OCI-LY3 (cell line): ENCODE results near the gene DDIT3.

Source experiments
- EZH2phosphoT487 ChIP-seq: fragments of 200-600 bp; shearing (Covaris generic); IDR thresholded peaks from 2 replicates; pipeline ENCODE4 v1.6.1; 2018; ENCODE audit warnings: antibody characterized with exemption, mixed run types, low read depth
- TF ChIP-seq, protein P1 (sequence below): fragments of 200-600, 300-600 bp; sonication (generic); IDR thresholded peaks from 2 replicates; pipeline ENCODE4 v1.5.1; 2014; ENCODE audit warnings: antibody characterized with exemption, low read length, low read depth

DNA sequence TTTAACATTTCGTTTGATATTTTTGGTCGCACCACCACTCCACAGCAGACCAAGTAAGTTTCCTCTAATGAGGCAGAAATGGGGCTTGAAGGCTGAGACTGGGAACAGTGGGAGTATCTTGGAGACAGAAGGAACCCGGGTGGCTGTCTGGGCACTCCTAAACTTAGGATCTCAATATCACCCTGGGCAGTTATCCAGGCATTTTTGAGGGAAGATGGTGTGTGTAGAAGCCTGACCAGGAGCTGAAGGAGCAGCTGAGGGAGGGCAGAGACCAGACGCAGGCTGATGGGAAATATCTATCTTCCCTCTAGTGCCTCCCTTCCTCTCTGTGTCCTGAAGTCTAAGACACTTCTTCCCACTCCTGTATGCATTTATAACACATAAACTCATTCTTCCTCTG is 21.7 kb downstream of the DDIT3 start:
- TF ChIP-seq, protein P1, sequence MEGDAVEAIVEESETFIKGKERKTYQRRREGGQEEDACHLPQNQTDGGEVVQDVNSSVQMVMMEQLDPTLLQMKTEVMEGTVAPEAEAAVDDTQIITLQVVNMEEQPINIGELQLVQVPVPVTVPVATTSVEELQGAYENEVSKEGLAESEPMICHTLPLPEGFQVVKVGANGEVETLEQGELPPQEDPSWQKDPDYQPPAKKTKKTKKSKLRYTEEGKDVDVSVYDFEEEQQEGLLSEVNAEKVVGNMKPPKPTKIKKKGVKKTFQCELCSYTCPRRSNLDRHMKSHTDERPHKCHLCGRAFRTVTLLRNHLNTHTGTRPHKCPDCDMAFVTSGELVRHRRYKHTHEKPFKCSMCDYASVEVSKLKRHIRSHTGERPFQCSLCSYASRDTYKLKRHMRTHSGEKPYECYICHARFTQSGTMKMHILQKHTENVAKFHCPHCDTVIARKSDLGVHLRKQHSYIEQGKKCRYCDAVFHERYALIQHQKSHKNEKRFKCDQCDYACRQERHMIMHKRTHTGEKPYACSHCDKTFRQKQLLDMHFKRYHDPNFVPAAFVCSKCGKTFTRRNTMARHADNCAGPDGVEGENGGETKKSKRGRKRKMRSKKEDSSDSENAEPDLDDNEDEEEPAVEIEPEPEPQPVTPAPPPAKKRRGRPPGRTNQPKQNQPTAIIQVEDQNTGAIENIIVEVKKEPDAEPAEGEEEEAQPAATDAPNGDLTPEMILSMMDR = no peak
- no peak for TF ChIP-seq EZH2phosphoT487
